Left forelimb (tissue), 1 donor: Measurements from ENCODE around the gene SRPK2.

Experiments
- DNase-seq: peaks from one replicate; pipeline ENCODE4 v3.0.0-alpha.2; 2018; ENCODE audit warnings: low spot score

SRPK2 gene

GRCh38 chr7:105133986-105134655 is 254.6 kb downstream of the SRPK2 start:
- DNase-seq: no peak

DNA sequence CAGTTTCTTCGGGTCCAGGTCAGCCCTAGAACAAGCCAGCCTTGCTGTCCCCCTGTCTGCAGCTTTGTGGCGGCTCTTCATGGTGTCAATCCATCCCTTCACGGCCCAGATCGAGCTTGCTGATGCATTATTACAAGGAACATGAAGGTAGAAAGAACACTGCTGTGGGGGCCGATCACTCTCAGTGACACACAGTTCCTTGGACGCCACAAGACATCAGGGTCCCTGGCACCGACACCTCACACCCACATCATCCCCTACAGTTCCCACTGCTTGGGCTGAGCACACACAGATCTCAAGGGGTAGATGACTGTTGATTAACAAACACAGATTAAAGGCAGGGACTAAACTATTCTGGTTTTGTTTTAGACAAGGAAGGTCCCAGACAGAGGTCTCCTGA is 255.4 kb downstream of the SRPK2 start:
- no peak for DNase-seq

DNA sequence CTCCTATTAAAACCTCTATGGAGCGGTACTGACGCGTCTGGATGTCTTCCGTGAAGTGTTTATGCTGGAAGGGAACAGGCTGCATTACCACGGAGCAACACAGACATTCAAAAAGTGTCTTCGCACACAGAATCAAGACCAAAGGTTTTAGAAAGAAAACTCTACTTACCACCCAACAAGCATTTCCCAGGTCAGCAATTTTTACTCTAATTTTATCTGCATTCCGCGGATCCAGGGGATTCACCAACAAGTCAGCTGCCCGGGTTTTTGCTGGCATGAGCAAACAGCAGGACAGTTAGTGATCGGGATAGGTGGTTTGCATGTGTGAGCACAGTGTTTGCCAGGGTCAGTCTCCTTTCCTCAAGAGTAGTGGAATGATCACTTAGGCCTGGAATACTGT is 255.9 kb downstream of the SRPK2 start:
- DNase-seq: no peak

DNA sequence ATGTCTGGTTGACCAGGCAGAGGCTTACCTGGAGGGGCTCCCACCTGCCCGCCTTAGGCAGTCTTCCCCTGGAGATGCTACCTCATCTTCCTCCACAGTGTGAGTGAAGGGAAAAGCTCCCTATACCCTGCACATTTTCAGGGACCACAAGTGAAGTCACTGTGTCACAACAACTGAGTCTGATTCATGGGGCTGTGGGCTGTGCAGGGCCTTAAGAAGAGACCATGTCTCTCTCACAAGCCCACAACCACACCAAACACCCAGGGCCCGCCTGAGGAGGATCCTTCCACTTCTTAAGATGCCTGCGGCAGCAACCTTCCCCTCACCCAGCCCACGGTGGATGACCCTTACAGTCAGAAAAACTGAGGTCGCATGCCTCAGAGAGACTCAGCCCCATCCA is 256.4 kb downstream of the SRPK2 start:
- DNase-seq: no peak

DNA sequence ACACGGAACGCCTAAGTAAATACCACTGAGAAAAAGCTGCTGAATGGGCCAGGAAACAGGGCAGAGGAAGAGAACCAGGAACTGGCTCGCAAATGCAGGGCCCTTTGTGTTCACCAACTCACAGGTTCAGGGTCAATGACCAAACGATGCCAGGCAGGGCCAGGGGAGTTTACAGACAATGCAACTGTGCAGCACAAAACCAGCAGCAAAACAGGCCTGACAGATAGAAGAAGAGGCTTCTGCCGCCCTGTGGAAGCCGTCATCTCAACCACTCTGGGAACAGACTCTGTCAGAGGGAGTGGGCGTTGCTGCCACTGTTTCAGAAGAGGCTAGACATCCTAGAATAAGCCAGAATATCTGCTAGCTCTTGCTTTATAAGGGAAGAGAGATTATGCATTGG is 256.8 kb downstream of the SRPK2 start:
- DNase-seq: no peak

DNA sequence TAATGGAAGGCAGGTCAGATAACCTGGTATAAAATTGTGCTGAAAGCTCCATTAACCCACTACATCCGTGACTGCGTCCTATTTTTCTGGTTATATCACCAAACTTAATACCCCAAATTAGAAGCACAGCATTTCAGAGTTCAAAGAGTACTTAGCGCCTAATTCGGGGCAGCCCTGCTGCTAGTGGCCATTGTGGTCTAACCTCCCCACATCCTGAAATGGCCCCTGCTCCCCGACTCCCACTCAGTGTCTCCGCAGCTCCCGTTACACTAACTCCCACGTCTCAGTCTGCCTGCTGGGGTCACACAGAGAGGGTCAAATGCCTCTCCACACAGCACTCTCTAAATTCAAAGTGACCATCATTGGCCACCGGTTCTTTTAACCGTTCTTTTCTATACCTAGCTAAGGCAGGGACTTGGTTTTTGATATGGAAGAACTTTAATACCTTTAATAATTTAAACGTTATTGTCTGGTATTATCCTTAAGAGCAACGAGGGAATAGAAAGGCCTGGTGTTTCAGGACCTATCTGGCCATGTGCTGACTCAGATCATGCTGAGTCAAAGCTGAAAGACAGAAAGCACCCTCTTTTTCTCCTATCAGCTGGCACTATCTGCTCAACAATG is 257.6 kb downstream of the SRPK2 start:
- DNase-seq: no peak

DNA sequence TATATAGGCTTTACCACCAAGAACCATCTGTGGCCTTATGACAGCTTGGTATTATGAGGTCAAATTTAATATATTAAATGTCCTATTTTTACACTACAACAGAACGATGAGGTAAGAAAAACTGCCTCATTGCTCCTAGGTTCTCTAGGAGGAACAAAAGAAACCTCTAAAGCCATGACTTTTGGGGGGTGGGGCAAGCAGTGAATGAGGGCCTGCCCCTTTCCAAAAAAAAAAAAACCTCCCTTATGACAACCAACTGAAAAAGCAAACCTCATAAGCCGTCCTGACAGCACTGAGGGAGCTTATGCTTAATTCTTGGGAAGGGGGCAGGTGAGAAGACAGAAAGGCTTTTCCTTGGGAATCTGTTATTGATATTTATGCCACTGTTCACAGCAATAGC is 258.1 kb downstream of the SRPK2 start:
- DNase-seq: no peak

DNA sequence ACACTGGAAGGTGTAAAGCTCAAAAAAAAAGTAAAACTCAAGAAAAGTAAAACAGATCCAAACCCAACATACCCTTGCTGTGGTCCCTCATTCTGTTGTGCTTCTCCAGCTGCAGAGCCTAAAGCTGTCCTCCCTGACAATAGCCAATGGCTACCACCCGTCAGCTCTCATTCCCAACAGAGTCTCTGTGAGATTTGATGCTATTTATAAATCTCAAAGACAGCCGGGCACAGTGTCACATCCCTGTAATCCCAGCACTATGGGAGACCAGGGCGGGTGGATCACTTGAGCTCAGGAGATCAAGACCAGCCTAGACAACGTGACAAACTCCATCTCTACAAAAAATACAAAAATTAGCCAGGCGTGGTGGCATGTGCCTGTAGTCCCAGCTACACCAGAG is 258.7 kb downstream of the SRPK2 start:
- DNase-seq: no peak

- no peak for DNase-seq
These were observed 261.5 kb downstream of the SRPK2 start for GRCh38 chr7:105127179-105127578.

DNA sequence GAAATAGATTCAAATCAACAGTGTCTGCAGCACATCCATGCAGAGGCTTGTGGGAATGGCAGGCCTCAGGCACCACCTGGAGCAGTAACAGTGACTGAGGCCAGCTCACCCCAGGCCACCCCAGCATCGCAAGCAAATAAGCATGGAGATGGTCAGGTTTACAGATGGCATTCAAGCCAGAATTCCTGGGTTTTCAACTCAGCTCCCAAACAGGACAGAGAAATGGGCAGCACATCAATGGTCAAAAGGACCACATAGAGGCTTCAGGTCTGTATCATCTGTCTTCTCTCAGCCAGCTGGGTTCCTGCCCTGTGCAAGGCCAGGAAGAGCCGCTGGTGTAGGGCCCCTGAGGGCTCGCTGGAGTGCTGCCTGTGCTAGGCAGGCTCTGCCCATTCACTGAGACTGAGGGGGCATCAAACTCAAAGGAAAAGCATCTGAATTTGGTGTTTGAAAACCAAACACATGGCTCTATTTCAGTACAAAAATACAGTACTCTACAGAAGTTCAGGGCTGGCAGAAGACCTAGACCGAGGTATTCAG is 262.2 kb downstream of the SRPK2 start:
- DNase-seq: no peak

DNA sequence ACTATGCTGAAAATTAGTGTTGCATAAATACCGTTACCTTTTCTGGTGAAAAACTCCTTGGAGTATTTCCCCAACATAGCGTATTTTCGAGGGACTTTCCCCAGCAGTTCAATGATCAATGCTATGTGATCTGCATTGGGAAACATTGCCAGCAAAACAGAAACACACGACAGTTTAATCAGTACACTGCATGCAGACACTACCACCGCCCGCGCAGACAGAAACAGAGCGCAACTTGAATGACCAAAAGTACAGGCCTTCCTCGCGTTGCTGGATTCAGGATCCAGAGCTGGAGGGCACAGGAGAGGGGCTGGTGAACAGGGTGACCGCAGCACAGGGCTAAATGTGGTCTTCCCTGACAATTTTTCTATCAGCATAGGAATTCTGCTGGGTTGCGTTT is 263.0 kb downstream of the SRPK2 start:
- DNase-seq: no peak

DNA sequence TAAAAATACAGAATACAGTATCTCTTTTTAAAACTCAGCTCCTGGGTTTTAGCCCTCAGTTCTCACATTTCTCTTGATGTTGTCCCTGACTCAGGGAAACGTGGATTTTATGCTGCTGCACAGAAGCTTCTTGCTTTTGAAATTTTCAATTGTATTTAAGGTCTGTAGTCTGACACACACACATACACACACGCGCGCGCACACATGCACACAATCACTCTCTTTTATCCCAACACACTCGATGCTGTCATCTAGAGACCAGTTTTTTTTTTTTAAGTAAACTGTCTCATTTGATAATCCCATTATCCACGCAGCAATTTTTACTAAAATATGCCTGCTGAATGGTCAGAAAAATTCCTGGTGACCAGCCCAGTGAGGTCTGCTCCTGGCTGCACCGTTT is 266.1 kb downstream of the SRPK2 start:
- no peak for DNase-seq

DNA sequence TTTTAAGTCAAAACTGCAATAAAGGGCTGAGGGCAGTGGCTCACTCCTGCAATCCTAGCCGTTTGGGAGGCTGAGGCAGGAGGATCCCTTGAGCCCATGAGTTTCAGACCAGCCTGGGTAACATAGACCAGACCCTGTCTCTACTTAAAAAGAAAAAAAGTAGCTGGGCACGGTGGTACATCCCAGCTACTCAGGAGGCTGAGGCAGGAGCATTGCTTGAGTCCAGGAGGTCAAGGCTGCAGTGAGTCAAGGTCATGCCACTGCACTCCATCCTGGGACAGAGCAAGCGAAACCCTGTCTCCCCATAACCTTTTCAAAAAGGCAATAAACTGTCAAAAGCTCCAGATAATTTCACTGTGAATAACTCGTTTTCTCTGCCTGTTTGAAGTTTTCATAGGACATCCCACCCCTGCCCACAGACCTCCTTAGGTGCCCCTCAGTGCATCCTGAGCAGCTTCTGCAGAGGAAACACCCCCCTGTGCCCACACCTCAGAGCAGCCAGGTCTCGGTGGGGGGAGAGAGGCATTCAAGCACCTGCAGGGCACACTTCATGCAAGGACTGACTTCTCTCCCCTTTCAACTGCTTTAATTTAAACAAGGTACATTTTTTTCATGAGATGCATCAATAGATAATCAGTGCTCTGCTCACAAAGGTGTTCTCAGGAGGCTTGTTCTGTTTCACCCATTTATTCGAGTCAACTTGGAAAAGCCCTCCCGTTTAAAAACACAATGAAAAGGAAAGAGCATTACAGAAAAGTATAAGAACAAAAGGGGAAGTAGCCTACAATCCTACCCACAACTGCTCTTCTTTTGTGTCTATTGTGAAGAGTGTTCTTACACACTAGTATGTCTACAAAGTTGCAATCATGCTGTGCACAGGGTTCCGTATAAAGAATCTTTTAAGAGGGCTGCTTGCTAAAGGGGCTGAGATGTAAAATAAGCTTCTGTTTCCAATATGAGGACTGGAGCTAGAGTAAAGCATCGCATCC is 269.8 kb downstream of the SRPK2 start:
- DNase-seq: no peak

GRCh38 chr7:105112440-105113418 is 276.0 kb downstream of the SRPK2 start:
- no peak for DNase-seq

DNA sequence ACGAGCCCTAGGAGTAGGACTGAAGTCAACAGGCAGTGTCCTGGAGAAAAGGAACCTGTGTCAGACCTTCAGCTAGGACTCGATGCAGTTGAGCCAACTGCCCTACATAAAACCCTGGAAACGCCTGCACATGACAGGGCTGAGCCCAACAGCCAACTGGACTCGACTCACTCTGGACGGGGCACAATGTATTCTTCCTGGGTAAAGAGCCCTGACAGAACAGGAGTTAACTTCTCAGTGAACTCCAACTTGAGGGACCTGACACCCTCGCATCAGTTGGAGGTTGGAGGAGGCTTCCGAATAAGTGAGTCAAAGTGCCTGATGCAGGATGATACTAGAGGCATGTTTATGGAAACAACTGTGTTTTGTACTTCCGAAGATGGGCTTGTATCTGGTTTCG is 281.3 kb downstream of the SRPK2 start:
- no peak for DNase-seq

DNA sequence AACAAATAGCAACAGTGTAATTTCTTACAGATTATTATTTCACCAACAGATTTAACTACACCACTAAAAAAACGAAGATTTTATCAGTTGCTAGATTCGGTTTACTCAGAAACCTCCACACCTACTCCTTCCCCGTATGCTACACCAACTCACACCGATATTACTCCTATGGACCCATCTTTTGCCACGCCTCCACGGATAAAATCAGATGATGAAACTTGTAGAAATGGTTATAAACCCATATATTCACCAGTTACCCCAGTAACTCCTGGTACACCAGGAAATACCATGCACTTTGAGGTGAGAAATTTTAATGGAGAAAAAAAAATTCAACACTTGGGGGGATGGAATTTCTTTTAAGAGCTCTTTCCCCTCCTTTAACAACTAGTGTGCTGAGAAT is 282.2 kb downstream of the SRPK2 start:
- no peak for DNase-seq

GRCh38 chr7:105105579-105105978 is 283.1 kb downstream of the SRPK2 start:
- DNase-seq: no peak

DNA sequence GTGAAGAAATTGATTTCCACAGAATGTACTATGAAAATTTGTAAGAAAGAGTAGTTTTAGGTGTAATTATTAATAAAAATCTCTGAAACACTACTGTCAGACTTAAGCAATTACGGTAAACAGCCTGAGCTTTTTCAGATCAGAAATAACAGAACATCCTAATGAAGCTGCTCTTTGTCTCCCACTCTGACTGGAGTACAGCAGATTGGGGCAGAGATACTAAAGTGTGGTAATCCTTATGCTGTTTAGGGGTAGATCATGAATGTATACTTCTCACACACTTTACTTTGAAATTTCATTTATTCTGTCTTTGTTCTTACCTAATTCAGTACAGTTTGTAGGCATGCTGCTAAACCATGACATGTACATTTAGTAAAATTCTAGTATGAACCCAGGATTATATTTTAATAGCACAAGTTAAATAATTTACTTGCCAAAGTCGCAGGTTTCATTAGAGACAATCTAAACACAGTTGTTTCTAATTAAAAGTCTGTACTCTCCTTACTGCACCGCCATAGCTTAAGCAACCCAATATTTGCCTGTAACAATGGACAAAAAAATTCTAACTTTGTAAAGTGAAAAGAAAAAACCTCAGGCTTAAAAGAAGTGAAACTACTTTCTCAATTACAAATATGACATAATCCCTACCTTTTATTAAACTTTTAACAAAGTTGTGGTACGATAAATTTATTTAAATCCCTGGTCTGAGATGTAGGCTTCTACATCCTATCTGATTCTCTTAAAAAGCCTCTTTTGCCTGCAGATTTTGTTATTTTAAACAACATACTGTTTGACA is 286.0 kb downstream of the SRPK2 start:
- no peak for DNase-seq

- DNase-seq: no peak
These were observed 286.9 kb downstream of the SRPK2 start for GRCh38 chr7:105101864-105102263.

- no peak for DNase-seq
These were observed 289.7 kb downstream of the SRPK2 start for GRCh38 chr7:105098863-105099515.
